ENCODE measurements around the gene TYW5.
A peak's percentile ranks its signal among the peaks of the same experiment; 100 is the strongest.

Gene TYW5

GRCh38 chr2:199955339-199956061 lies at the start of gene TYW5, which contains the start of gene MAIP1:
Gene TYW5 (minus strand): TSS chr2:199955491. CDS start chr2:199955470, 21 bp downstream.
Gene MAIP1 (plus strand): TSS chr2:199955582. CDS start chr2:199955799, 217 bp downstream.
- no peak for FAIRE-seq

DNA sequence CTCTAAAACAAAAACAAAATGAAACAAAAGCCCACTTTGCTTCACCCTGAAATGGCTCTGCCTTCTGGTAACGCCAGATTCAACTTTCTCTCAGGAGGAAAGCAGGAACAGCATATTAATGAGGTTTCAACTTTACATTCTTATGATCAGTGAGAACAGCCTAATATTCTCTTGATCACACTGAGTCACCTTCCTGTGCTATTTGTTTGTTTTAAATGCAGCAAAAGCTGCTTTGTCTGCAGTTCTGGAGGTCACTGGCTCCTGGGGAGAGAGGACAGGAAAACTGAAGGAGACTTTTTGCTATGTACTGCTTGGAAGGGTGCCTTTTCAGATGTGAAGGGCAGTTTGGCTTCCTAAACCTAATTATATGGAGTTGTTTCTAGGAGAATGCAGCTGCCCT lies 48.2 kb upstream of the TYW5 start:
- FAIRE-seq: no peak

DNA sequence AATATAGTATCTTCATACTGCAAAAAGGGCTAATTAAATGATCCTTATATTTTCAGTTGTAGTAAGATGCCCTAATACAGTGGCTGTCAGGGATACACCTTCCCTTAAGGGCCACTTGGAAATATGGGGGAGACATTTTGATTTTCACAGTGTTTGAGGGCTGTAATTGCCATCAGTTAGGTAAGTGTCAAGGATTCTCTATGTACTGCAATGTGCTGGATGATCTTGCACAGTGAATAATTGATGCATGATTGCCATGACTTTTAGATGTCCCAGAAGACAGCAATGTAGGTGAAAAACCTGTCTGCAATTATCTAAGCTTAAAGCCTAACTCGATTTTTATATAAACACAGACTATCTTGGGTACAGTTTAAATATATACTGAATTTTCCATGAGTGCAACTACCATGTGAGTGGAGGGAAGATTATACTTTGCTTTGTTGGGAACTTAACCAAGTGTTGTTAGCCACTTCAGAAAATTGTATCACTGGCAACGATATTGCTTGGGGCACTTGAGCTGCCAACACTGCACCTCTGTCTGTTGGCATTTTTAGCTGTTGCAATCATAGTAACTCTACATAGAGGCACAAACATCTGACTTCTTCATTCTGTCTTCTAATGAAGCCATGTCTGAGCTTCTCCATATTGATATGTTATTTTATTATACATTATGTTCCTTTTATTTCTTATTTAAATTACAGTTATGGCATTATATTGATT lies 45.3 kb upstream of the TYW5 start:
- no peak for FAIRE-seq

DNA sequence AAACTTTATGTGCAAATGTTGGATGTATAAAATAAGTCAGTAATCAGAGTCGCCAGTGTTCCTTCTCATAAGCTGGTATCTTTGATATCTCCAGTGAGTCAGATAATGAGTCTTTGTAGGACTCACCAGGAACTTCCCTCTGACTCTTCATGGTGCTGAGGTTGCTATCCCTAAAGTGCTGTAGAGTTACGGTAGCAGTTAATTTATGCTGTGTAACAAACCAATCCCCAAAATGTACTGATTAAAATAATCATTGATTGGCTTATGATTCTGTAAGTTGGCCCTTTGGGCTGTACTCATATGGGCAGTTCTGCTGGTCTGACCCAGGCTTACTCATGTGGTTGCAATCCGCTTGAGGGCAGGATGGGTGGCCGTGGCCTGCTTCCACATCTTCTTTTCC lies 43.9 kb upstream of the TYW5 start:
- no peak for FAIRE-seq

GRCh38 chr2:199997296-199997695 lies 42.0 kb upstream of the TYW5 start:
- no peak for FAIRE-seq

DNA sequence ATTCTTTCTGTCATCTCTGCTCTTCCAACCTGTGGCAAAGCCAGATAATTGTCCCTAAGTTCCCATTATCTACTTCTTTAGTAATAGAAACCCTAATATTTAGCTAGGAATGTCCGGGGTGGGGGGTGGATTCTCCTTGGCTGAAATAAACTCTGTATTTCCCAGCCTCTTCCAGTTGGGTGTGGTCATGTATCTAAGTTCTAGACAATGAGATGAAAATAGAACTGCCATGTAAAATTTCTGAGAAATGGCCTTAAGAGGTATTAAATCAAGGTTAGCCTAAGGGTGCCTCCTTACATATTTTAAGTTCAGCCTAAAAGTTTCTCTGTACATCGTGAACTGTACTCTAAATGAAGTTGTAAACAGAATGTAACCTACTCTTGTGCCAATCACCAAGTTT lies 39.6 kb upstream of the TYW5 start:
- FAIRE-seq: no peak

DNA sequence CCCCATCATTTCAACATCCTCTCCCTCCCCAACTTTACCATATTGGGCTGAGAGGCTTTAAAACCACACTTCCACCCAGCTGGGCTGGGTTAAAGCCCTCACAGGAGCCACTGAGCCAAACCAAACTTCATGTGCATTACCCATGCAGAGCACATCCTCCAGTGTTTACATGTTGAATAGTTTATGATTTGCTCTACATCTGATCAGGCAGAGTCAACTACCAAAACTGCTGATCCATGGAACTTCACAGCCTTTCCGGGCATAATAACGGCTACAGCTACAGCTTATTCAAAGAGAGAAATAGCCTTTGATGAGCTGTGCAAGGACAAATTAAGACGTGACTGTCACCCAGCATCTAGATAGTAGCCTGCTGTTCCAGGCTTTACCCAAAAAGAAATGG lies 39.1 kb upstream of the TYW5 start:
- FAIRE-seq: no peak

DNA sequence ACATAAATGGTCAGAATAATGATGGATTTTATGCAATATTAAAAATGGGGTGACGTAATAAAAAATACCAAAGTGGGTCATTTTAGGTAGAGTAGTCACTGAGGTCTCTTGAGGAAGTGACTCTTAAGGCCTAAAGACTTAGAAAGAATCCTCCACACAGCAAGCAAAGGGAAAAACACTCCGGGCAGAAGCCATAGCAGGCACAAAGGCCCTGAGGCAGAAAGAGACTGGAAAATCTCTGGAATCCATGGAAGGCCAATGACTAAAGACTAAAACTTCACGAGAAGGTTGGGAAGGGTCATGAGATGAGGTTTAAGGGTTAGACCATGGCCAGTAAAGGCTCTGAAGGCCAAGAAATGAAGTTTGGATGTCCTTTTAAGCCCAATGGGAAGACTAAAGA lies 37.0 kb upstream of the TYW5 start:
- FAIRE-seq: no peak

DNA sequence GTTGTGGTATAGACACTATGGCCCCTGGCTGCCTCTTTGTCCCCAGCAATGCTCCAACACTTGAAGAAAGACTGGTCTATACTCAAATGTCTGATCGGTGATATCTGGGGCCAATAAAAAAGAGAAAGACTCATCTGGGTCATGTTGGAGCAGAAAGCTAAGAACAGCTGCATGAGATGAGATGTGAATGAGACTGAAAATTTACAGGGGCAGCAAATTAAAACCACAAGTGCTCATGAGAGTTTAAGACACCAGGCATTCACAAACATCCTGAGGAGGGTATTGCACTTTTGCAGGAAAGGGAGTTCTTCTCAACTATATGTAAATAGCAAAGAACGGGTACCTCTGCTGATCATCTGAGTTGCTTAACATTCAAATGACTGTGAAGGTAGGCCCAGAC lies 36.4 kb upstream of the TYW5 start:
- no peak for FAIRE-seq

- no peak for FAIRE-seq
Observed at GRCh38 chr2:199989822-199990221, 34.5 kb upstream of the TYW5 start.

DNA sequence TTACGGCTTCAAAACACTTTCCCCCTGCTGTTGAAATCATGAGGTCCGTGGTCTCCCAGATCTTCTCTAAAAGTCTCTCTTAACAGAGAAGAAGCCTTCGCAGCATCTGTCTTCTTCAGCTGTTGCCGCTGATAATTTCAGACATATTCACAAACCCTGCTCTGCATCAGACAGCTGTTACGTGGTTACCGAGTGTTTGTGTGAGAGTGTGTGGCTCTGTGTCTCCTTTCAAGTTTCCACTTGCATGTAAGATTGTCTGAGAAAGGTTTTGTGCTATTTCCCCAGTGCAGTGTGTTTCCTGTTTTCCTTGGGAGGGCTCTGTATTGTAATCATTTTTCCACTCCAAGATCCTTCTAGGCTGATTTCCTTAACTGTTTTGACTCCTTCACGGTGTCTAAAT lies 32.9 kb upstream of the TYW5 start:
- no peak for FAIRE-seq

- FAIRE-seq: no peak
Observed at GRCh38 chr2:199987586-199987985, 32.3 kb upstream of the TYW5 start.

DNA sequence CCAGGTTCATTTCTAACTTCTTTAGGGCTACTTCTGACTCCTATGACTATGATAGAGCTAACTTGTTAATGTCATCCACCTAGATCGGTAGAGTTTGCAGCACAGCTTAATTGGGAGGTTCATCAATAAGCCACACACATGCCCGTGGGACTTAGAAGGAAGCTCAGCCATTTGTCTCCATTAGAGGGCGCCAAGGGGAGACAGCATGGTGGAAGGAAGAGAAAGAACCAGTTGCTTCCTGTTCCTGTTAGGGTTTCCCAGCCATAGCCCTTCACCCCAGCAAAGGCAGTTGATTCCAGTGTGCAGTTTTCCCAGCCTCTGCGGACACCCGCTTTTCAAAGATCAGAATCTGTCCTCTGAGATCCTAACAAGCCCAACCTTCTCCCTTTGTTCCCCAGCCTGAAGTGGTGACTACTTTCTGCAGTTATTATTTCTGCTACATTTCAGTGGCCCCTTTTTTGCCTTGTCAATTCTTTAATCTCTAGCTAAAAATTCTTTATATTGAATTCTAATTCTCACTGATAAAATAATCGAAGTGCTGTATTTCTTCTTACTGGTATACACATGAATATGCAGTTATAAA lies 30.4 kb upstream of the TYW5 start:
- no peak for FAIRE-seq

- FAIRE-seq: no peak
Observed at GRCh38 chr2:199984755-199985154, 29.5 kb upstream of the TYW5 start.

DNA sequence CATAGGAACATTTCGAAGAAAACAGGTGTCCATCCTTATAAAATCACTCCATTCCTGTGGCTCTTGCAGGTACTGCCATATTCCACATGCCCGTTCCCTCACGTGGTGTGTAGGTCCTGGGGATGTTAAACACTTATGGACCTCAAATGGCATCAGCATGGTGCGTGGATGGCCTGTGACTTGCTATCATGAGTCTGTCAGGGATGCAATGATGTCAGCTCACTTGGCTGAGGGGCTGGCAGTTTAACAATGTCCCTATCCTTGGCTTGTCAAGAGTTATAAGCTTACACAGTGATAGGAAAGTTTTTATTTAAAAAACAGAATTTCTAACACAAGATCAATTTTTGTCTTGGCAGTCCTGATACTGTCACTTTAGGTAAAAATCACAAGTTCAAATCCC lies 28.9 kb upstream of the TYW5 start:
- no peak for FAIRE-seq

DNA sequence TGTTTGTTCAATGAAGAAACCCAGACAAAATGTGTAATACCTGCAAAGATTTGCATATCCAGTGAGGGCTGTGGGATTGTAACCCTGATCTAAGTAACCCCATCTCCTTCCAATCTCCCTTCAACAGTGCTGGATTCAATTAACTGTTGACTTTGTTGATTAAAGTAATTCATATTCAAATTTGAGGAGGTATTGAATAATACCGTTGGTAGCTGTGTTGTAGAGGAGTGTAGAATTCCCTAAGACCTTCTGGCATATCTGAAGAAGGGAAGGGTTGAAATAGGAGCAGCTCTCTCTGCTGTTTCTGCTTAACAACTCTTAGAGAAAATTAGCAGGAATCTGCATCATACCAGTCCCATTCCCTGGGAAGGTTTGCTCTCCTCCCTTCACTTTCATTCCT lies 28.2 kb upstream of the TYW5 start:
- FAIRE-seq: no peak

- no peak for FAIRE-seq
Observed at GRCh38 chr2:199982126-199982843, 27.0 kb upstream of the TYW5 start.

GRCh38 chr2:199979832-199980628 lies 24.7 kb upstream of the TYW5 start:
- peak; percentile 34 for FAIRE-seq

GRCh38 chr2:199979398-199979797 lies 24.1 kb upstream of the TYW5 start:
- FAIRE-seq: no peak

DNA sequence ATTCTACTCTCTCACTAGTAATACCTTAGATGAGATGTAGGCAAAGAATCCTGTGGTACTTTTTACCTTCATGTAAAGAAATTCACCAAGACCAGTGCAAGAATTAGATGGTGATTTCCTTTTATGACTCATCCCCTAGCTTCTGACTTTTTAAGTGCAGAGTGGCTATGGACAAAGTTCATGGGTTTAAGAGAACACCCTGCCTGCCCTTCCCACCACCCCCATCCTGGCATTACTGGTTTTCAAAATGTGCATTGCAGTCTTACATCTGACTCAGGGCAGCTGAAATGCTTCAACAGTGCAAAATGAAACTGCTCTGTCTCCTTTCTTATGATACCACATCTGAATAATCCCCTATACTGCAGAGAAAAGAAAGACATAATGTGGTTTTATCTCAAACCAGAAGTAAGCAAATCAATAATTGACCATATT lies 22.7 kb upstream of the TYW5 start:
- no peak for FAIRE-seq

DNA sequence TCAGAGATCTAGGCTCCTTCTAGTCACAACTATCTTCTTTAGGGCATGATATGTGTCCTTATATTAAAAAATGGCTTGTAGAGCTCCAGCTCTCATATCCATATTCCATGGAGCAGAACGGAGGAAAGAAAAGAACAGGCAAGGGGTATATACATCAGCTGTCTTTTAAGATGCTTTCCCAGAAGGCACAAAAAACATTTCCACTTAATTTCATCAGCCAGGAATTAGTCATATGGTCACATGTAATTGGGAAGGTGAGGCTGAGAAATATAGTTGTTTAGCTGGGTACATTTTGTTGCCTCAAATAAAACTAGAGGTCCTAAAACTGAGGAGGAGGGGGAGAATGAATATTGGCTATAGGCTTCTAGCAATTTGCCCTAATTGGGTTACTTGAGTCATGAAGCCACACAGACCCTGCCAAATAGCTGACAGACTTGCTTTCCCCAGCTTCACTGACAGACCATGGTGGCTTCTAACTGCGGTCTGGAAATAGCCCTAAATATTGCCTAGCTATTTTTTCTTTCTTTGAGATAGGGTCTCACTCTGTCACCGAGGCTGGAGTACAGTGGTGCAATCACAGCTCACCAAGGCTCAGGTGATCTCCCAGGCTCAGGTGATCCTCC lies 20.1 kb upstream of the TYW5 start:
- FAIRE-seq: no peak

DNA sequence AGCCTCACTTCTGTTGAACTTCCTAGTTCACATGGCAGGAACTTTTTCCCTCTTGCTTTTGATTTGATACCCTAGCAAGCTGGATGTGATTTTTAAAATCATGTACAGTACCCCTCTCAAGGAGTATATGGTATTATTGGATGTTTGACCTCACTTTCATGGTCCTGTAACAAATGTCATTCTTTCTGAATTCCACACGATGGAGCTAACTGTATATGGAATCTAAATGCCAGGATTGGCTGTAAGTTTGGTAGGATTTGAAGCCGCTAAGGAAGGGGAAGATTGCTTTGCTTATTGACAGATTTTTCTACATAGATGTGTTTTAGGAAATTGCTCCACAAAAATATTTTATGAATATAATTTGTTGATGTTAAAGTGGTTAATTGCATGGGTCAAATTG lies 18.4 kb upstream of the TYW5 start:
- peak; percentile 87 for FAIRE-seq
